LNCaP clone FGC (cell line): Measurements from ENCODE around the gene MGARP.

ENCODE experiments used
- DNase-seq: peaks from one replicate; pipeline ENCODE4 v3.0.0-alpha.2; 2011; ENCODE audit warnings: low read depth
- H3K4me3 ChIP-seq: 2 replicates; pipeline ENCODE4 v1.5.1; 2011; ENCODE audit warnings: mild to moderate bottlenecking, low read depth, low read length, control low read depth
- CTCF ChIP-seq: IDR thresholded peaks from 2 replicates; pipeline ENCODE4 v1.5.1; 2012; ENCODE audit warnings: mild to moderate bottlenecking; ENCODE audit not compliant: control insufficient read depth, insufficient read depth; ENCODE audit errors: extremely low read depth

Gene MGARP

DNA sequence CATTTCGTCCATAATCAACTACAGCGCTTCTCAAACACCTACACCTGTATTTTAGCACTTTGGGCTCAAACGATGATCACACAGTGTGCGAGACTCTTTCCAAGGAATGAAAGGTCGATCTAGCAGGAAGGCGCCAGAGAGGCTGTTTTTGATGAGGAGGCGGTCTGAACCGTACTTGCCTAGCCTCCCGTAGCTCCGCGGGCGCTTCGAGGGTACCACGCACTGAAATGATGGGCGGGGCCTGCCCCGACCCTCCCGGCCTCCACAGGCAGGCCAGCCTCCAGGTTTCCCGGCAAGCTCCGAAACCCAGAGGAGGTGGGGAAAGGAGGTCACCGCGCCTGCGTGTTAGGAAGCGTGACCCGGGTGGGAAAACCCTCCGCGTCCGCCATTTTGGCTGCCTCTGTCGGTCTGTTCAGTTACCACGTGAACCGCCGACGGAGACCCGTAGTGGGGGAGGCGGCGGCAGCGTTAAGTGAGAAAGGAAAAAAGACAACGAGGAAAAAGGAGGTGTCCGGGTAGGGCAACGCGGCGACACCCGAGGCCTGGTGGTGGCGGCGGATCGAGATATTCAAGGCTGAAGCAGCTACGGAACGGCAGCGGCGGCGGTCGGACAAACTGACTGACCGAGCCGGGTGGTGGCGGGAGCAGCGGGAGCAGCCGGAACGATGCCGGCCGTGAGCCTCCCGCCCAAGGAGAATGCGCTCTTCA is 21.2 kb upstream of the MGARP start, which contains the start of gene NAA15:
Gene NAA15 (plus strand): TSS at position 393 of the 708 bp plus-strand sequence. CDS start 273 bp downstream, at position 666.
- TF ChIP-seq CTCF: no peak

GRCh38 chr4:139300431-139301112 is 20.5 kb upstream of the MGARP start:
- no peak for DNase-seq
- peak overlapping the region; percentile 99 for H3K4me3 ChIP-seq
- TF ChIP-seq CTCF: no peak

More for the DNA sequence above, 21.2 kb upstream of the MGARP start, which contains the start of gene NAA15:
- H3K4me3 ChIP-seq: peak within 1 kb of the TSS; percentile 99
- DNase-seq: peak; percentile 94

DNA sequence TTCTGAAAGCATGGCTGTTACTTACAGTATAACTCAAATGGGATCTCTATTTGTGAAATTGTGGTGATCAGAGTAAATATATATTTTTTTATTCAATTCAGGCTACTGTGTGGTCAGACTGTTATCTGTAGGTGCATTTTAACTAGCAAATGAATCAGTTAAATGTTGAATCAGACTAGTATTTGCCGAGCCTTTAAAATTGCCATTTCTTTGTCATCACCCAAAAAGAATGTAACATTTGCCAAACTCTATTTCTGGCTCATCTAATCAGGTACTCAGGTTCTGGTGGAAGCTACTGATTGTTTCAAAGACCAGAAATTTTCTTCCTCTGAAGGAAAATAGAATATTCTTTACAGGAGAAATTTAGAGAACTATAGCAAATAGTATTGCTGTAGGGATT is 19.5 kb upstream of the MGARP start:
- no peak overlapping the region for H3K4me3 ChIP-seq
- TF ChIP-seq CTCF: no peak
- no peak for DNase-seq

DNA sequence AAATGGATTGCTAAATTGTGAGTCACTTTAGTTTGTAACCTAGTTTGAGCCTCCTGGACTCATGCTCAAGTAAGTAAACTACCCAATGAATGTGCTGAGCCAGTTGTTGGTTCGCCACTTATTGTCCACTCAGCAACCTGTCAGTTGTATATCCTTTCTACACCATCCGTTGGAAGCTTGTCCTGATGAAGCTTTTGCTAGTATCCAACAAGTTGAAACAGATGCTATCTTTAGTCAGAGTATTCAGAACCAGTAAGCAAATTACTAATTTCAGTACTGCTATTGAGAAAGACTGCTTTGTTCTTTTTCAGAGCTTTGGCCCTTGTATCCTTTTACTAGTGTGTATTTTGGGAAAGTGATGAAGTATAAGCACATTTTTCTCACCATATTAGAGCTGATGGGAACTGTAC is 17.0 kb upstream of the MGARP start:
- no peak for TF ChIP-seq CTCF
- no peak overlapping the region for H3K4me3 ChIP-seq
- no peak for DNase-seq

- DNase-seq: no peak
- no peak for TF ChIP-seq CTCF
- peak overlapping the region; percentile 97 for H3K4me3 ChIP-seq
Measured at GRCh38 chr4:139295942-139296299, 15.9 kb upstream of the MGARP start.

GRCh38 chr4:139295206-139295941 is 15.3 kb upstream of the MGARP start:
- peak overlapping the region; percentile 97 for H3K4me3 ChIP-seq
- peak; percentile 97 for TF ChIP-seq CTCF
- no peak for DNase-seq
